OCI-LY3 (cell line): Measurements from ENCODE around the gene ENOX2.

ENCODE experiments used
- EZH2phosphoT487 ChIP-seq: fragments of 200-600 bp; shearing (Covaris generic); IDR thresholded peaks from 2 replicates; pipeline ENCODE4 v1.6.1; 2018; ENCODE audit warnings: antibody characterized with exemption, mixed run types, low read depth
- TF ChIP-seq, protein P1 (sequence below): fragments of 200-600, 300-600 bp; sonication (generic); IDR thresholded peaks from 2 replicates; pipeline ENCODE4 v1.5.1; 2014; ENCODE audit warnings: antibody characterized with exemption, low read length, low read depth

DNA sequence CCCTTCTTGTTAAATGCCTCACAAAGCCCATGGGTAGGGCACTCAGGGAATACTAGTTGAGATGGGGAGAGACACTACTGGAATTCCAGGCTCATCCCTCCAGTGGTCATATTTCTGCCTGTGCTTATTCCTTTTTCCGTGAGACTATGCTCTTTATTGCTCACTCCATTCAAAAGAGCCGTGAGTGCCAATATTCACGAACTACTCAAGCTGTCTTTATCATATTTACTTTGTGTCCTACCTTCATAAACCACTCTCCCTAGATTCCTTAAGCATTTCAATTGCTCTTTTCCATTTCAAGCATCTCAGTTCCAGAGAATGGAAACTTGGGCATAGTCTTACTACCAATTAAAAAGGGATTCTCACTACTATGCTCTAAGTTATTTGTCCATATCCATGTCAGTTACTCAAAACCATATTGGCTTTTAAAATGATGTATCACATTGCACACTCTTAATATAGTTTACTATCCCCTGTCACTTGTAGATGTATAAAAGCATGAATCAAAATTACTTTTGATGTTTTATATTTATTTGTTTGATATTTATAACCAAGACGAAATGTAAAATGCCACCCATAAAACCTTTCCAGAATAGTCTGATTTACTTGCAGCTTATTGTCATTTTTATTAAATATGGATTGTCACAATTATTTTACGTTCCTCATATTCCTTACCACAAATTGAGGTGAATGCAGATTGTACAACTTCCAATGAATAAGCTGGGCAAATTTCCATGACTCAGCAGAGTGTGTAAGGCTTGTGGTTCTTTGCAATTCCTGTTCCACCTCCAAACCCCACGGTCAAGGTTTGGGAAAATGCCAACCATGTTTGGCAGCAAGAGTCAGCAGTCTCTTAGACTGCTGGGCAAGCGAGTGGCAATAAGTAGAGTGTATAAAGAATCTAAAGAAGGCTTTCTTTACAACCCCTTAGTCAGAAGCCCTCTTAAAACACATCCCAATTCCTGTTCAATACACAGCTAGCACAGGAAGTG lies 24.4 kb downstream of the ENOX2 start:
- TF ChIP-seq, protein P1, sequence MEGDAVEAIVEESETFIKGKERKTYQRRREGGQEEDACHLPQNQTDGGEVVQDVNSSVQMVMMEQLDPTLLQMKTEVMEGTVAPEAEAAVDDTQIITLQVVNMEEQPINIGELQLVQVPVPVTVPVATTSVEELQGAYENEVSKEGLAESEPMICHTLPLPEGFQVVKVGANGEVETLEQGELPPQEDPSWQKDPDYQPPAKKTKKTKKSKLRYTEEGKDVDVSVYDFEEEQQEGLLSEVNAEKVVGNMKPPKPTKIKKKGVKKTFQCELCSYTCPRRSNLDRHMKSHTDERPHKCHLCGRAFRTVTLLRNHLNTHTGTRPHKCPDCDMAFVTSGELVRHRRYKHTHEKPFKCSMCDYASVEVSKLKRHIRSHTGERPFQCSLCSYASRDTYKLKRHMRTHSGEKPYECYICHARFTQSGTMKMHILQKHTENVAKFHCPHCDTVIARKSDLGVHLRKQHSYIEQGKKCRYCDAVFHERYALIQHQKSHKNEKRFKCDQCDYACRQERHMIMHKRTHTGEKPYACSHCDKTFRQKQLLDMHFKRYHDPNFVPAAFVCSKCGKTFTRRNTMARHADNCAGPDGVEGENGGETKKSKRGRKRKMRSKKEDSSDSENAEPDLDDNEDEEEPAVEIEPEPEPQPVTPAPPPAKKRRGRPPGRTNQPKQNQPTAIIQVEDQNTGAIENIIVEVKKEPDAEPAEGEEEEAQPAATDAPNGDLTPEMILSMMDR, result no peak
- TF ChIP-seq EZH2phosphoT487, result no peak
